CD4-positive, alpha-beta T cell treated with Interleukin-10 for 1 hour (primary cell): ENCODE results near the gene MCTP1.
"Not testable (repeated sequence)": the region's sequence is repeated elsewhere in the genome, so short reads cannot be mapped to it uniquely, and the experiment has no call there.

ENCODE experiments used
- DNase-seq: peaks from one replicate; pipeline ENCODE4 v3.0.0-alpha.2; 2020

The MCTP1 gene

GRCh38 chr5:95251185-95251584 lies 33.7 kb downstream of the MCTP1 start:
- no peak for DNase-seq

GRCh38 chr5:95244479-95244878 lies 40.4 kb downstream of the MCTP1 start:
- DNase-seq = no peak

- no peak for DNase-seq
Measured at GRCh38 chr5:95241635-95242034, 43.3 kb downstream of the MCTP1 start.

- DNase-seq = no peak
Measured at GRCh38 chr5:95241161-95241560, 43.7 kb downstream of the MCTP1 start.

- no peak for DNase-seq
Measured at GRCh38 chr5:95238560-95239325, 46.2 kb downstream of the MCTP1 start.

- DNase-seq = no peak
Measured at GRCh38 chr5:95237324-95237723, 47.6 kb downstream of the MCTP1 start.

GRCh38 chr5:95235439-95235982 lies 49.4 kb downstream of the MCTP1 start:
- no peak for DNase-seq

- DNase-seq = no peak
Measured at GRCh38 chr5:95229646-95230045, 55.2 kb downstream of the MCTP1 start.

GRCh38 chr5:95224701-95225459 lies 60.0 kb downstream of the MCTP1 start:
- DNase-seq = no peak

- no peak for DNase-seq
Measured at GRCh38 chr5:95223566-95224258, 61.2 kb downstream of the MCTP1 start.

GRCh38 chr5:95222836-95223235 lies 62.1 kb downstream of the MCTP1 start:
- DNase-seq = no peak

- DNase-seq = no peak
Measured at GRCh38 chr5:95221234-95221633, 63.7 kb downstream of the MCTP1 start.

GRCh38 chr5:95220381-95220780 lies 64.5 kb downstream of the MCTP1 start:
- no peak for DNase-seq

GRCh38 chr5:95219411-95219810 lies 65.5 kb downstream of the MCTP1 start:
- no peak for DNase-seq

GRCh38 chr5:95217881-95218280 lies 67.0 kb downstream of the MCTP1 start:
- DNase-seq = no peak

- DNase-seq = no peak
Measured at GRCh38 chr5:95217351-95217750, 67.5 kb downstream of the MCTP1 start.

- no peak for DNase-seq
Measured at GRCh38 chr5:95216136-95216955, 68.5 kb downstream of the MCTP1 start.

- not testable (repeated sequence) for DNase-seq
Measured at GRCh38 chr5:95207811-95208210, 77.1 kb downstream of the MCTP1 start.

GRCh38 chr5:95194856-95195255 lies 90.0 kb downstream of the MCTP1 start:
- DNase-seq = no peak

GRCh38 chr5:95191330-95191729 lies 93.6 kb downstream of the MCTP1 start:
- DNase-seq = no peak

- no peak for DNase-seq
Measured at GRCh38 chr5:95184924-95185323, 100.0 kb downstream of the MCTP1 start.

GRCh38 chr5:95181644-95182043 lies 103.2 kb downstream of the MCTP1 start:
- DNase-seq = no peak
